GM23248 (cell line): ENCODE data around the gene SMIM3.

Experiments used
- EZH2 ChIP-seq: fragments of 200-600 bp; sonication (generic); IDR thresholded peaks from 2 replicates; pipeline ENCODE4 v1.6.1; 2018; ENCODE audit warnings: antibody characterized with exemption, mild to moderate bottlenecking; ENCODE audit not compliant: insufficient read depth, poor library complexity, severe bottlenecking
- EZH2phosphoT487 ChIP-seq: fragments of 200-600 bp; sonication (generic); IDR thresholded peaks from 2 replicates; pipeline ENCODE4 v1.6.1; 2018; ENCODE audit warnings: antibody characterized with exemption, moderate library complexity, mild to moderate bottlenecking, low read depth; ENCODE audit not compliant: insufficient read depth

- TF ChIP-seq EZH2phosphoT487, result no peak
- TF ChIP-seq EZH2, result no peak
Observed at GRCh38 chr5:150771034-150771795, 7.3 kb upstream of the SMIM3 start.
